NT2/D1 (cell line): ENCODE results near the gene OPRL1.

Experiments
- DNase-seq: peaks from one replicate; pipeline ENCODE4 v3.0.0-alpha.2; 2011; ENCODE audit warnings: low read depth, low spot score
- H3K27me3 ChIP-seq: 2 replicates; pipeline ENCODE4 v1.6.0; 2011; ENCODE audit warnings: mild to moderate bottlenecking; ENCODE audit not compliant: insufficient read length, insufficient read depth
- H3K36me3 ChIP-seq: 2 replicates; pipeline ENCODE4 v1.6.1; 2011; ENCODE audit warnings: mild to moderate bottlenecking, low read length, mixed read lengths; ENCODE audit not compliant: insufficient read depth, insufficient read length
- H3K4me1 ChIP-seq: 2 replicates; pipeline ENCODE4 v1.5.1; 2011; ENCODE audit not compliant: insufficient read depth, insufficient read length
- H3K4me3 ChIP-seq: 2 replicates; pipeline ENCODE4 v1.5.1; 2011; ENCODE audit warnings: low read depth; ENCODE audit not compliant: insufficient read length
- H3K9ac ChIP-seq: 2 replicates; pipeline ENCODE4 v1.6.0; 2011; ENCODE audit warnings: low read depth; ENCODE audit not compliant: insufficient read length
- H3K9me3 ChIP-seq: 2 replicates; pipeline ENCODE4 v1.5.1; 2011; ENCODE audit warnings: mild to moderate bottlenecking, low read length; ENCODE audit not compliant: insufficient read depth
- SUZ12 ChIP-seq: IDR thresholded peaks from 2 replicates; pipeline ENCODE4 v1.6.1; 2011; ENCODE audit not compliant: insufficient read length, insufficient read depth; ENCODE audit errors: extremely low read depth
- YY1 ChIP-seq: IDR thresholded peaks from 2 replicates; pipeline ENCODE4 v1.6.1; 2011; ENCODE audit not compliant: insufficient read length, insufficient read depth
- ZNF274 ChIP-seq: IDR thresholded peaks from 2 replicates; pipeline ENCODE4 v1.6.1; 2011; ENCODE audit warnings: mild to moderate bottlenecking, low read depth, low read length

OPRL1 gene

DNA sequence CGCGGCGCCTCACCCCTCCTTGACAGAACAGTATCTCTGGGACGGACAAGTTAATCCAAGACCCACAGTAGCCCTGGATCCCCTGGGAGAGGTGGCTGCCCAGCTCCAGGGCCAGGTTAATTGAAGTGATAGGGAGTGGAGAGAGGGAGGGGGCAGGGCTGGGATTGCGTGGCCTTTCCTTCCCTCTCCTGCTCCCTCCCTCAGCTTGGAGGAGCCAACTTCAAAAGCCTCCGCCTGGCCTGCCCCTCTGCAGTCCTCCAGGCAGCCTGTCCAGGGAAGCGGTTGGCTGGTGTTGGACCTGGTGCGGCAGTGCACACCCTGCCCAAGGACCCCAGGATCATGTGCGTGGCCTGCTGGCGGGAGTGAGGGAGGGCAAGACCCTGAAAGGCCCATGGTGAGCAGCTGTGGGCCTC, 43.9 kb upstream of the OPRL1 start, which contains the start of gene C20orf204:
Gene C20orf204, plus strand, starts transcription at position 250 of the 413 bp plus-strand sequence. Its CDS starts 142 bp downstream, at position 392.
- Histone ChIP-seq H3K9me3 (peaks cover 8% of the 10 kb centered on the region; the same call in 1 of the 2 replicates), H3K4me3 (no peak within 1 kb of the TSS), H3K9ac (peak within 1 kb of the TSS; percentile 44), H3K4me1 (peaks cover 28% of the 10 kb centered on the region), H3K36me3 (peaks cover 48% of the 10 kb centered on the region), H3K27me3 (peaks cover 36% of the 10 kb centered on the region)
- DNase-seq = no peak
- TF ChIP-seq SUZ12 = no peak
- TF ChIP-seq YY1 = no peak
- no peak for TF ChIP-seq ZNF274

DNA sequence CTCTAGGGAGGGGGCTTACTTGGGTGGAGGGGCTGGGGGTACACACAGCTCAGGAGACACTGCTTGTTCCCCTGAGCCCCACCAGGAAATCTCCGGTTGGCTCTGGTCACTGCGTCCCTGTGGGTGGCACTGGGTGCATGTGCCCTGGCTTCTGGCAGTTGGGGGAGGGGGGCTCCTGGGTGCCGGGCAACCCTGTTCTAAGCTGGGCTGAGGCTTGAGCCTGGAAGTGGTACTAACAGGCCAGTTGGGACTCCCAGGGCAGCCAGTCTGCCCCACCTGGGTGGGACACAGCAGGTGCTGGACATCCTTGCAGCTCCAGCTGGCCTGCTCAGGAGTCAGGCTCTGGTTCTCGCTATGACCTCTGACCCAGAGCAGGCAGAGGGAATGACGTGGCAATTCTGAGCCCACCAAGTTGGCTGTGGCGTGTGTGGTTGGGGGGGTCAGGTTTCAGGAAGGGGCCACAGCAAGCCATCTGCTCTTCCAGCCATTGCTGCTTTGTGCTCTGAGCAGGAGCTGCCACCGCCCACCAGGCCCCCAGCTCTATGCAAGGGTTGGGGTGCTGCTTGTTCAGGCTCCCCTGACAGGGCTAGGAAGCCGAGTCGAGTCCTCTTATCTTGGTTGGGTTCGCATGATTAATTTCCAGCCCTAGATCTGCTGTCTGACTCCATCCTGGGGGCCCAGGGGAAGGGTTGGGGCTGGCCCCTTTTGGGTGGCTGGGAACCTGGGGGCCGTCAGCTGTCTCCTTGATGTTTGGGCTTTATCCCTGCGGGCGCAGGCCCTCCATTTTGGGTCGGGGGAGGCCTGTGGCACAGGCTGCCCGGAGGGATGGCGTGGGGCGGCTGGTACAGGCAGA, 43.3 kb upstream of the OPRL1 start:
- Histone ChIP-seq H3K9ac (peak overlapping the region; percentile 44), H3K27me3 (peaks cover 43% of the 10 kb centered on the region), H3K4me3 (no peak overlapping the region), H3K36me3 (peaks cover 44% of the 10 kb centered on the region), H3K4me1 (peaks cover 28% of the 10 kb centered on the region), H3K9me3 (peaks cover 8% of the 10 kb centered on the region; the same call in 1 of the 2 replicates)
- TF ChIP-seq ZNF274 (no peak), YY1 (no peak), SUZ12 (no peak)
- no peak for DNase-seq

DNA sequence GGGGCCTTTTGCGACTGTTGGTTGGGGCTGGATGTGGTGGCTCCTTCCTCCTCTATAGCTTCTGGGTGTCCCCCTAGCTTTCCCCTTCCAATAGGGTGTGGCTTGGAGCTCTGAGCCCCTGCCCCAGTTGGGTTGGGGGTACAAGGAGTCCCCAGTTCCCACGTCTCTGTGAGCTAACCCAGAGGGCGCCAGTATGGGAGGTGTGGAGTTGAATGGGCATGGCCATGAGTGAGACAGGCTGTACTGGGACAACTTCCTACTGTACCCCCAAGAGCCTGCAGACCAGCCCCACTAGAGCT, 42.7 kb upstream of the OPRL1 start:
- H3K9ac ChIP-seq = peak overlapping the region; percentile 17

DNA sequence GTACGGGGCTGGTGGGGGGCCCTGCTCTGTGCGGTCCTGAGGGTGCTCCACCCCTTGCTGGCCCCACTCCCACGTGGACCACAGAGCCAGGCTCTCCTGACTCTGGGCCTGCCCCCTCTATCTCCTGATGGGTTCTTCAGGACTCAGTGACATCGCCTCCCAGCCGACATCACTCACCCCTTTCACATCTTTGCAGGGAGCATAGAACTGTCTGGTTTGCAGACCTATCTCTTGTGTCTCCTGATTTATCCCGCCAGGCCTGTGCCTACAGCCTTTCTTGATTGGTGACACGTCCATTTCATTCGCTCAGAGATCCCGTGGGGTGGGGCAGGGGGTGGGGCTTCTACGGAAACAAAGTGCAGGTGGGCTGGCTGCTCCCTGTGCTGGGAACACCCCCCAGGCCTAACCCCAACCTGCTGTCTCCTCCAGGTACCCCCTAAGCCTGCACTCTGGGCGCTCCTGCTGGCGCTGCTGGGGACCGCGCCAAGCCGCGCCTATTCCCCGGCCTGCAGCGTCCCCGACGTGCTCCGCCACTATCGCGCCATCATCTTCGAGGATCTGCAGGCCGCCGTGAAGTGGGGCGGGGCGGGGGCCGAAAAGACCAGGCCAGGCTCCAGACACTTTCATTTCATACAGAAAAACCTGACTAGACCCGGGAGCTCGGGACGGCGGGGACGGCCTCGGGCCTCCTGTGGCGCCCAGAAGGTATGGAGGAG, 42.2 kb upstream of the OPRL1 start:
- no peak for DNase-seq
- peaks cover 8% of the 10 kb centered on the region; the same call in 1 of the 2 replicates for H3K9me3 ChIP-seq
- peaks cover 53% of the 10 kb centered on the region for H3K27me3 ChIP-seq
- peak overlapping the region; percentile 17 for H3K9ac ChIP-seq
- peaks cover 33% of the 10 kb centered on the region for H3K36me3 ChIP-seq
- TF ChIP-seq SUZ12 = no peak
- no peak for TF ChIP-seq ZNF274
- TF ChIP-seq YY1 = no peak
- H3K4me1 ChIP-seq = peaks cover 32% of the 10 kb centered on the region
- peak overlapping the region; percentile 51 for H3K4me3 ChIP-seq

More for the DNA sequence above, 42.7 kb upstream of the OPRL1 start:
- H3K9me3 ChIP-seq = peaks cover 8% of the 10 kb centered on the region; the same call in 1 of the 2 replicates
- no peak for DNase-seq
- no peak for TF ChIP-seq YY1
- no peak for TF ChIP-seq SUZ12
- no peak for TF ChIP-seq ZNF274
- peaks cover 38% of the 10 kb centered on the region for H3K36me3 ChIP-seq
- H3K4me1 ChIP-seq = peaks cover 32% of the 10 kb centered on the region
- H3K4me3 ChIP-seq = no peak overlapping the region
- H3K27me3 ChIP-seq = peaks cover 48% of the 10 kb centered on the region

DNA sequence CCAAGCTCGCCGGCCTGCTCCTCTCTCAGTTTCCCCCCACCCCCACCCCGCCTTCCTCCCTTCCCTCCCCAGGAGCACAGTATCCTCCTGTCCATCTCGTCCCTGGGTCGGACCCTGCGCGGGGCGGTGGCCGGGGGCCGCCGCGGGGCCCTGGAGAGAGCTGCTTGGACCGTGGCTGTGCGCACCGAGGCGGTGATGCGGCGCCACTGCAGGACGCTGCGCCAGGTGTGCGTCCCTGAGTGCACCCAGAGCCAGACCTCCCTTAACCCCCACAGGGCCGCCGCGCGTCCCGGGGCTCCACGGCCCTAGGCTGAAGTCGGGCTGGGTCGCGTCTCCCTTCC, 41.7 kb upstream of the OPRL1 start:
- peak overlapping the region; percentile 86 for H3K9ac ChIP-seq
- H3K27me3 ChIP-seq = peaks cover 53% of the 10 kb centered on the region
- TF ChIP-seq ZNF274 (no peak), YY1 (no peak), SUZ12 (no peak)
- no peak for DNase-seq
- H3K4me3 ChIP-seq = peak overlapping the region; percentile 51
- H3K9me3 ChIP-seq = peaks cover 8% of the 10 kb centered on the region; the same call in 1 of the 2 replicates
- peaks cover 32% of the 10 kb centered on the region for H3K4me1 ChIP-seq
- peaks cover 28% of the 10 kb centered on the region for H3K36me3 ChIP-seq

DNA sequence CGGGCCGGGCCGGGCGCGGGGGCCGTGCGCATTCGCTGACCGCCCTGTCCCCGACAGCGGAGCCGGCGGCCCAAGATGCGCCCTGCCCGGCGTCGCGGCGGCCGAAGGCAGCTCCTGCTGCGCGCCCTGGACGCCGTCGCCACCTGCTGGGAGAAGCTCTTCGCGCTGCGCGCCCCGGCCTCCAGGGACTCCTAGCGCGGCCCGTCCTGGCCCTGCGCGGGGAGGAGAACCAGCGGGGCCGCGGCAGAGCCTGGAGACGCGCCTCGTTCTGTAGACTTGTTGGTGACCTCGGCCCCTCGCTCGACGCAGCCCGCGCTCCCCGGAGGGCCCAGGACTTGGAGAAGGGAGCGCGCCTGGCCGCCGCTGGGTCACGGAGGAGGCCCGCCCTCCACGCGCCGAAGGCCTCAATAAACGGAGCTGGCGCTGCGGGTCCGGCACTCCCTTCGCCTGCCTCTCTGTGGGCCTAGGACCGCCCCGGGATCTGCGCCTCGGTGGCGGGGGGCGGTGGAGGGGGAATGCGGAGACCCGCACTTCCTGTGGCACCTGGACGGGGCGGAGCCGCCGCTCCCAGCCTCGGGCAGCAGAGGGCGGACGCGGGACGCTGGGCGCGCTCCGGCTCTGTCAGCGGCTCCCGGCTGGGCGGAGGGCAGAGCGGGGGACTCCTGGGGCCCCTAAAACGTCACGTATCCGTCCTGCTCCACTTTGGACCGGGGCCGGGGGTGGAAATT, 41.2 kb upstream of the OPRL1 start:
- Histone ChIP-seq H3K4me1 (peaks cover 32% of the 10 kb centered on the region), H3K27me3 (peaks cover 58% of the 10 kb centered on the region), H3K36me3 (peaks cover 24% of the 10 kb centered on the region), H3K9ac (peak overlapping the region; percentile 86), H3K4me3 (peak overlapping the region; percentile 51), H3K9me3 (peaks cover 8% of the 10 kb centered on the region; the same call in 1 of the 2 replicates)
- TF ChIP-seq SUZ12 = no peak
- DNase-seq = no peak
